Right lobe of liver (tissue), 6 donors: ENCODE data around the gene FARS2. TPM values are rescaled to one million over a fixed set of nuclear protein-coding genes. Genes with fewer than 3 reads are reported as not detected.
"Not testable (repeated sequence)": the region's sequence is repeated elsewhere in the genome, so short reads cannot be mapped to it uniquely, and the experiment has no call there.

Experiments used
- ATAC-seq, 4 donors: fragments of 200-7000 bp; cut with Tn5 transposase; one replicate each; pipeline ENCODE4 v1.9.1; 2020; ENCODE audit warnings: mild to moderate bottlenecking in 4 of 4, moderate library complexity in 4 of 4
- DNase-seq, 3 donors: peaks; one replicate each; pipeline ENCODE4 v3.0.0-alpha.2; 2020
- H3K27ac ChIP-seq, 3 donors: fragments of 200-600 bp; one replicate each; pipeline ENCODE4 v1.8.0; 2022
- H3K27me3 ChIP-seq, 2 donors: fragments of 200-600 bp; one replicate each; pipeline ENCODE4 v1.8.0; 2022
- H3K36me3 ChIP-seq, 4 donors: fragments of 200-600 bp; sonication (generic) in 1 of 4; one replicate each; pipeline versions ENCODE4 v1.5.1 to v1.8.0; 2017 to 2022; ENCODE audit warnings: control low read depth in 1 of 4
- H3K4me1 ChIP-seq, 4 donors: fragments of 200-600 bp; sonication (generic) in 1 of 4; one replicate each; pipeline versions ENCODE4 v1.5.1 to v1.8.0; 2017 to 2022; ENCODE audit warnings: control low read depth in 1 of 4
- H3K4me3 ChIP-seq, 3 donors: fragments of 200-600 bp; one replicate each; pipeline ENCODE4 v1.8.0; 2022
- H3K9me3 ChIP-seq, 4 donors: fragments of 200-600 bp; sonication (generic) in 1 of 4; one replicate each; pipeline versions ENCODE4 v1.5.1 to v1.8.0; 2017 to 2022; ENCODE audit warnings: control low read depth in 1 of 4
- POLR2A ChIP-seq: fragments of 450-650 bp; IDR thresholded peaks from one replicate; pipeline ENCODE4 v1.6.1; 2017; ENCODE audit warnings: antibody characterized with exemption, mild to moderate bottlenecking
- WGBS: methylation state at CpG from one replicate; pipeline ENCODE4 v1.1.6; 2018; ENCODE audit warnings: low coverage, low lambda C conversion rate; ENCODE audit not compliant: insufficient coverage; ENCODE audit errors: missing lambda C conversion rate; 5-methylcytosine and 5-hydroxymethylcytosine counted together
- intact Hi-C, 2 donors: fragments of 100-400 bp; cut with DNase I; formaldehyde crosslinking; loops; one replicate each; pipeline versions ENCODE4 v1.11.2 to v1.14.1; 2022
- total RNA-seq, 6 experiments: library from RNA; depleted of rRNA in 2 of 6; stranded (reverse); fragments of >200 nt in 2 of 6; fragmentation: NEBNext Ultra II Directional in 3 of 6; extraction: Animal tissue kit (Norgen Biotek cat#: 25700) in 3 of 6; gene quantifications; one replicate each; pipeline versions ENCODE4 v1.1.0 to v1.2.4, GENCODE V29; 2016 to 2023
- TF ChIP-seq, protein P1 (sequence below), 4 donors: fragments of 200-600 bp in 3 of 4; fragments of 450-650 bp in 1 of 4; IDR thresholded peaks; one replicate each; pipeline versions ENCODE4 v1.5.1 to v1.8.0; 2016 to 2022; ENCODE audit warnings: antibody characterized with exemption in 4 of 4, mild to moderate bottlenecking in 2 of 4
- donor health status: DM: no; HTN: yes; CAD: no.
- donor health status: DM: no; HTN: no; CAD: no.
- donor health status: DM: no; HTN: no; CAD: no.
- donor health status: DM: no; HTN: yes; CAD: no.
- donor health status: DM: no; HTN: yes; CAD: no.

FARS2 gene
- total RNA-seq, 6 experiments from 2014 or later: 7.2 to 12.9 (median 11.7) TPM

GRCh38 chr6:5681480-5681879 lies 420.2 kb downstream of the FARS2 start:
- Histone ChIP-seq H3K36me3 (no peaks in the 10 kb centered on the region), H3K27ac (no peak overlapping the region), H3K9me3 (no peaks in the 10 kb centered on the region), H3K27me3 (no peaks in the 10 kb centered on the region), H3K4me3 (no peak overlapping the region), H3K4me1 (no peaks in the 10 kb centered on the region)
- no peak for DNase-seq
- intact Hi-C loops: no loop called here
- ATAC-seq: peak in 1 of 4 donors; percentile 32
- 73% methylated on average over 4 of the region's 4 CpGs for WGBS
- TF ChIP-seq POLR2A: no peak
- TF ChIP-seq, protein P1, sequence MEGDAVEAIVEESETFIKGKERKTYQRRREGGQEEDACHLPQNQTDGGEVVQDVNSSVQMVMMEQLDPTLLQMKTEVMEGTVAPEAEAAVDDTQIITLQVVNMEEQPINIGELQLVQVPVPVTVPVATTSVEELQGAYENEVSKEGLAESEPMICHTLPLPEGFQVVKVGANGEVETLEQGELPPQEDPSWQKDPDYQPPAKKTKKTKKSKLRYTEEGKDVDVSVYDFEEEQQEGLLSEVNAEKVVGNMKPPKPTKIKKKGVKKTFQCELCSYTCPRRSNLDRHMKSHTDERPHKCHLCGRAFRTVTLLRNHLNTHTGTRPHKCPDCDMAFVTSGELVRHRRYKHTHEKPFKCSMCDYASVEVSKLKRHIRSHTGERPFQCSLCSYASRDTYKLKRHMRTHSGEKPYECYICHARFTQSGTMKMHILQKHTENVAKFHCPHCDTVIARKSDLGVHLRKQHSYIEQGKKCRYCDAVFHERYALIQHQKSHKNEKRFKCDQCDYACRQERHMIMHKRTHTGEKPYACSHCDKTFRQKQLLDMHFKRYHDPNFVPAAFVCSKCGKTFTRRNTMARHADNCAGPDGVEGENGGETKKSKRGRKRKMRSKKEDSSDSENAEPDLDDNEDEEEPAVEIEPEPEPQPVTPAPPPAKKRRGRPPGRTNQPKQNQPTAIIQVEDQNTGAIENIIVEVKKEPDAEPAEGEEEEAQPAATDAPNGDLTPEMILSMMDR (IDR thresholded peaks at IDR 0.05): no peak

DNA sequence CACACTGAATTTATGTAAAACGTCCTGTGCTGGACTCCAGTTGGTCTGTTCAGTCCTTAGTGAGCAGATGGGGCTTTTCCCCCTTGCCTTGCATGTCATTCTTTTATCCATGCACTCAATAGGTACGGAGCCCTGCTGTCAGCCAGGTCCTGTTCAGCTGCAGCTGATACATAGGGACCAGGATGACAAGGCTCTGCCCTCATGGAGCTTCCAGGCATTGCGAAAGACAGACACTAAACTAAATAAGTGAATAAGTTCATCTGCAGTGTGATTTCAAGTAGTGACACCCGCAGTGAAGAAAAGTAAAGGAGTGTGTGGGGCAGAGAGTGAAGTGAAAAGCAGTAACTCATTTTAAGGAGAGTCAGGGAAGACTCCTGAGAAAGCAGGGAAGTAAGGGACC lies 421.2 kb downstream of the FARS2 start:
- DNase-seq (no peak), ATAC-seq (no peak)
- no peak overlapping the region for H3K27ac ChIP-seq
- no peaks in the 10 kb centered on the region for H3K9me3 ChIP-seq
- WGBS: 93% methylated on average over 4 of the region's 4 CpGs
- H3K4me3 ChIP-seq: no peak overlapping the region
- TF ChIP-seq, protein P1 (IDR thresholded peaks at IDR 0.05): no peak
- no peak for TF ChIP-seq POLR2A
- H3K4me1 ChIP-seq: no peaks in the 10 kb centered on the region
- H3K27me3 ChIP-seq: no peaks in the 10 kb centered on the region
- intact Hi-C loops: no loop called here
- no peaks in the 10 kb centered on the region for H3K36me3 ChIP-seq

GRCh38 chr6:5683747-5684146 lies 422.4 kb downstream of the FARS2 start:
- ATAC-seq, intact Hi-C loops, H3K27me3 ChIP-seq, DNase-seq, H3K36me3 ChIP-seq, H3K27ac ChIP-seq, H3K4me3 ChIP-seq, H3K9me3 ChIP-seq, H3K4me1 ChIP-seq: not testable (repeated sequence)
- 78% methylated on average over 5 of the region's 5 CpGs for WGBS

- TF ChIP-seq POLR2A: no peak
- TF ChIP-seq, protein P1 (IDR thresholded peaks at IDR 0.05): no peak
- no peaks in the 10 kb centered on the region for H3K4me1 ChIP-seq
- intact Hi-C loops: no loop called here
- H3K27me3 ChIP-seq: no peaks in the 10 kb centered on the region
- H3K4me3 ChIP-seq: no peak overlapping the region
- no peaks in the 10 kb centered on the region for H3K36me3 ChIP-seq
- DNase-seq (no peak), ATAC-seq (no peak)
- H3K9me3 ChIP-seq: no peaks in the 10 kb centered on the region
- H3K27ac ChIP-seq: no peak overlapping the region
- WGBS: 86% methylated on average over 6 of the region's 6 CpGs
These were observed 423.2 kb downstream of the FARS2 start for GRCh38 chr6:5684320-5685053.

DNA sequence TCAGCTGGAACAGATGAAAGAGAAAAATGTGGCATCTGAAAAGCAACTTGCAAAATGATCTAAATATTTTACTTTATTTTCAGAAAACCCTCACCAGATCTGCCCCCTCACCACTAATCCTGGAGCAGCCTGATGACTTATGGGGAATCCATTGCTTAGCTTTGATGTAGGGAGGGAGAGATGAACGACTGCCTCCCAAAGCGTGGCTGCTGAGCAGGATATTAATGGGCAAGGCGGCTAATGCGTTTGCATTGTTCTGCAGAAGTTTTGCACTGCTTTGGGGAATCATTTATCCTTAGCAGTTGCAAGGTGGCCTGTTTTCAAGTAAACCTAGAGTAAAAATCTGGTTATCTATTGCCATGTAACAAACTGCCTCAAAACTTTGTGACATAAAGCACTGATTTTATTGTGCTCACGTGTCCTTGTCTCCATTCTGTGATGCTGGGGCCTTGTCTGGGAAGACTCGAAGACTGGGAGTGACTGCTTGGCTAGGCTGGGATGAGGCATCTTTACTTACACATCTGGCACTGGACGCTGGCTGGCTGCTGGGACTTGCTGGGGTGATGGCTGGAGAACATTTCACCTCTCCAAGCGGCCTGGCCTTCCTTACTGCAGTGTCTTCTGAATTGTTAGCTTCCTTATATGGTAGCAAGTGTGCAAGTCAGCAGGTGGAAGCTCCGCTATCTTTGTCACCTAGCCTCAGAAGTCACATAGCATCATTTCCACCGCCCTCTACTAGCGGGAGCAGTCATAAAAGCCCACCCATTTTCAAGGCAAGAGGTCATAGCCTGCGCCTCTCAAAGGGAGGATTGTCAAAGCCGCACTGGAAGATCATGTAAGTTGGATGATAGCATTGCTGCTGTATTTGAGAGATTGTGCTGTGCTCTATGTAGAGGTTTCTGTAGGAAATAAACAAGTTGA lies 432.2 kb downstream of the FARS2 start:
- H3K36me3 ChIP-seq: no peaks in the 10 kb centered on the region
- intact Hi-C loops: no loop called here
- H3K27ac ChIP-seq: no peak overlapping the region
- H3K27me3 ChIP-seq: no peaks in the 10 kb centered on the region
- no peaks in the 10 kb centered on the region for H3K9me3 ChIP-seq
- DNase-seq: no peak
- no peak for ATAC-seq
- WGBS: 95% methylated on average over 9 of the region's 13 CpGs
- TF ChIP-seq, protein P1 (IDR thresholded peaks at IDR 0.05): no peak
- no peak for TF ChIP-seq POLR2A
- no peak overlapping the region for H3K4me3 ChIP-seq
- H3K4me1 ChIP-seq: no peaks in the 10 kb centered on the region
